ENCODE data around the gene INKA2.

The INKA2 gene

GRCh38 chr1:111729946-111730681 is 9.1 kb downstream of the INKA2 start:
- no peak for DNase-seq (ENCODE audit: low read depth)

GRCh38 chr1:111729271-111729921 is 9.8 kb downstream of the INKA2 start:
- no peak overlapping the region for H3K4me3 ChIP-seq (ENCODE audit: low read length)
- no peak for DNase-seq (ENCODE audit: low read depth)
- TF ChIP-seq CTCF (IDR thresholded peaks at IDR 0.05; ENCODE audit: insufficient read depth, low read depth, low read length, missing control alignments): no peak

More at GRCh38 chr1:111729946-111730681, 9.1 kb downstream of the INKA2 start:
- TF ChIP-seq CTCF (IDR thresholded peaks at IDR 0.05; ENCODE audit: insufficient read depth, low read depth, low read length, missing control alignments): no peak
- no peak overlapping the region for H3K4me3 ChIP-seq (ENCODE audit: low read length)

GRCh38 chr1:111727056-111727455 is 12.1 kb downstream of the INKA2 start:
- no peak for TF ChIP-seq CTCF (IDR thresholded peaks at IDR 0.05; ENCODE audit: insufficient read depth, low read depth, low read length, missing control alignments)
- no peak overlapping the region for H3K4me3 ChIP-seq (ENCODE audit: low read length)
- DNase-seq (ENCODE audit: low read depth): no peak

GRCh38 chr1:111725192-111725591 is 14.0 kb downstream of the INKA2 start:
- no peak for TF ChIP-seq CTCF (IDR thresholded peaks at IDR 0.05; ENCODE audit: insufficient read depth, low read depth, low read length, missing control alignments)
- DNase-seq (ENCODE audit: low read depth): no peak
- no peak overlapping the region for H3K4me3 ChIP-seq (ENCODE audit: low read length)

GRCh38 chr1:111723871-111724270 is 15.3 kb downstream of the INKA2 start:
- no peak for TF ChIP-seq CTCF (IDR thresholded peaks at IDR 0.05; ENCODE audit: insufficient read depth, low read depth, low read length, missing control alignments)
- H3K4me3 ChIP-seq (ENCODE audit: low read length): no peak overlapping the region
- no peak for DNase-seq (ENCODE audit: low read depth)

GRCh38 chr1:111723091-111723806 is 15.9 kb downstream of the INKA2 start:
- DNase-seq (ENCODE audit: low read depth): no peak
- H3K4me3 ChIP-seq (ENCODE audit: low read length): no peak overlapping the region
- no peak for TF ChIP-seq CTCF (IDR thresholded peaks at IDR 0.05; ENCODE audit: insufficient read depth, low read depth, low read length, missing control alignments)
